NCI-H2029 (cell line): ENCODE data around the gene ANTXR1.
"Not testable (repeated sequence)": the region's sequence is repeated elsewhere in the genome, so short reads cannot be mapped to it uniquely, and the experiment has no call there.

Source experiments
- DNase-seq: peaks from one replicate; lab custom pipeline; 2025; lab: John Stamatoyannopoulos, UW

The ANTXR1 gene

GRCh38 chr2:69210385-69210784 lies 197.4 kb downstream of the ANTXR1 start:
- no peak for DNase-seq

GRCh38 chr2:69211048-69211447 lies 198.1 kb downstream of the ANTXR1 start:
- no peak for DNase-seq

GRCh38 chr2:69211686-69212085 lies 198.7 kb downstream of the ANTXR1 start:
- no peak for DNase-seq

- DNase-seq = no peak
Measured at GRCh38 chr2:69212238-69213028, 199.5 kb downstream of the ANTXR1 start.

- no peak for DNase-seq
Measured at GRCh38 chr2:69213201-69213600, 200.2 kb downstream of the ANTXR1 start.

- no peak for DNase-seq
Measured at GRCh38 chr2:69213782-69214181, 200.8 kb downstream of the ANTXR1 start.

GRCh38 chr2:69214898-69215297 lies 201.9 kb downstream of the ANTXR1 start:
- peak; percentile 50 for DNase-seq

- no peak for DNase-seq
Measured at GRCh38 chr2:69216535-69217332, 203.8 kb downstream of the ANTXR1 start.

- DNase-seq = peak; percentile 83
Measured at GRCh38 chr2:69217333-69218080, 204.5 kb downstream of the ANTXR1 start.

- DNase-seq = no peak
Measured at GRCh38 chr2:69221512-69221911, 208.5 kb downstream of the ANTXR1 start.

- no peak for DNase-seq
Measured at GRCh38 chr2:69221960-69222751, 209.2 kb downstream of the ANTXR1 start.

GRCh38 chr2:69222953-69223658 lies 210.1 kb downstream of the ANTXR1 start:
- no peak for DNase-seq

GRCh38 chr2:69223759-69224511 lies 211.0 kb downstream of the ANTXR1 start:
- peak; percentile 15 for DNase-seq

GRCh38 chr2:69224512-69224837 lies 211.5 kb downstream of the ANTXR1 start:
- DNase-seq = no peak

GRCh38 chr2:69225933-69226332 lies 213.0 kb downstream of the ANTXR1 start:
- DNase-seq = no peak

GRCh38 chr2:69226903-69227302 lies 213.9 kb downstream of the ANTXR1 start:
- DNase-seq = no peak

- DNase-seq = no peak
Measured at GRCh38 chr2:69227716-69228115, 214.7 kb downstream of the ANTXR1 start.

- DNase-seq = not testable (repeated sequence)
Measured at GRCh38 chr2:69230946-69231345, 218.0 kb downstream of the ANTXR1 start.

- DNase-seq = no peak
Measured at GRCh38 chr2:69231612-69232277, 218.8 kb downstream of the ANTXR1 start.

- not testable (repeated sequence) for DNase-seq
Measured at GRCh38 chr2:69235835-69236234, 222.9 kb downstream of the ANTXR1 start.
